Choroid plexus epithelial cell (primary cell): ENCODE results near the gene ARHGEF11.

Experiments
- DNase-seq: peaks from one replicate; pipeline ENCODE4 v3.0.0-alpha.2; 2010; ENCODE audit warnings: low read depth
- H3K4me3 ChIP-seq: 2 replicates; pipeline ENCODE4 v1.5.1; 2011; ENCODE audit warnings: low read depth, mild to moderate bottlenecking, control low read depth, low read length, moderate library complexity
- TF ChIP-seq, protein P1 (sequence below): conservative IDR thresholded peaks from 2 replicates; pipeline ENCODE4 v1.5.1; 2011; ENCODE audit warnings: low read depth, mild to moderate bottlenecking, control low read depth, inconsistent platforms, low read length, moderate library complexity

The ARHGEF11 gene, protein sequence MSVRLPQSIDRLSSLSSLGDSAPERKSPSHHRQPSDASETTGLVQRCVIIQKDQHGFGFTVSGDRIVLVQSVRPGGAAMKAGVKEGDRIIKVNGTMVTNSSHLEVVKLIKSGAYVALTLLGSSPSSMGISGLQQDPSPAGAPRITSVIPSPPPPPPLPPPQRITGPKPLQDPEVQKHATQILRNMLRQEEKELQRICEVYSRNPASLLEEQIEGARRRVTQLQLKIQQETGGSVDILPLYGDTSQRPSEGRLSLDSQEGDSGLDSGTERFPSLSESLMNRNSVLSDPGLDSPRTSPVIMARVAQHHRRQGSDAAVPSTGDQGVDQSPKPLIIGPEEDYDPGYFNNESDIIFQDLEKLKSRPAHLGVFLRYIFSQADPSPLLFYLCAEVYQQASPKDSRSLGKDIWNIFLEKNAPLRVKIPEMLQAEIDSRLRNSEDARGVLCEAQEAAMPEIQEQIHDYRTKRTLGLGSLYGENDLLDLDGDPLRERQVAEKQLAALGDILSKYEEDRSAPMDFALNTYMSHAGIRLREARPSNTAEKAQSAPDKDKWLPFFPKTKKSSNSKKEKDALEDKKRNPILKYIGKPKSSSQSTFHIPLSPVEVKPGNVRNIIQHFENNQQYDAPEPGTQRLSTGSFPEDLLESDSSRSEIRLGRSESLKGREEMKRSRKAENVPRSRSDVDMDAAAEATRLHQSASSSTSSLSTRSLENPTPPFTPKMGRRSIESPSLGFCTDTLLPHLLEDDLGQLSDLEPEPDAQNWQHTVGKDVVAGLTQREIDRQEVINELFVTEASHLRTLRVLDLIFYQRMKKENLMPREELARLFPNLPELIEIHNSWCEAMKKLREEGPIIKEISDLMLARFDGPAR (N-terminal part only)

GRCh38 chr1:157045250-157046218 lies at the start of gene ARHGEF11:
Gene ARHGEF11, minus strand, starts transcription at chr1:157045742. Its CDS starts 1,412 bp downstream, at chr1:157044330.
- DNase-seq: peak; percentile 88
- H3K4me3 ChIP-seq: peak within 1 kb of the TSS; percentile 75
- TF ChIP-seq, protein P1, sequence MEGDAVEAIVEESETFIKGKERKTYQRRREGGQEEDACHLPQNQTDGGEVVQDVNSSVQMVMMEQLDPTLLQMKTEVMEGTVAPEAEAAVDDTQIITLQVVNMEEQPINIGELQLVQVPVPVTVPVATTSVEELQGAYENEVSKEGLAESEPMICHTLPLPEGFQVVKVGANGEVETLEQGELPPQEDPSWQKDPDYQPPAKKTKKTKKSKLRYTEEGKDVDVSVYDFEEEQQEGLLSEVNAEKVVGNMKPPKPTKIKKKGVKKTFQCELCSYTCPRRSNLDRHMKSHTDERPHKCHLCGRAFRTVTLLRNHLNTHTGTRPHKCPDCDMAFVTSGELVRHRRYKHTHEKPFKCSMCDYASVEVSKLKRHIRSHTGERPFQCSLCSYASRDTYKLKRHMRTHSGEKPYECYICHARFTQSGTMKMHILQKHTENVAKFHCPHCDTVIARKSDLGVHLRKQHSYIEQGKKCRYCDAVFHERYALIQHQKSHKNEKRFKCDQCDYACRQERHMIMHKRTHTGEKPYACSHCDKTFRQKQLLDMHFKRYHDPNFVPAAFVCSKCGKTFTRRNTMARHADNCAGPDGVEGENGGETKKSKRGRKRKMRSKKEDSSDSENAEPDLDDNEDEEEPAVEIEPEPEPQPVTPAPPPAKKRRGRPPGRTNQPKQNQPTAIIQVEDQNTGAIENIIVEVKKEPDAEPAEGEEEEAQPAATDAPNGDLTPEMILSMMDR: no peak

DNA sequence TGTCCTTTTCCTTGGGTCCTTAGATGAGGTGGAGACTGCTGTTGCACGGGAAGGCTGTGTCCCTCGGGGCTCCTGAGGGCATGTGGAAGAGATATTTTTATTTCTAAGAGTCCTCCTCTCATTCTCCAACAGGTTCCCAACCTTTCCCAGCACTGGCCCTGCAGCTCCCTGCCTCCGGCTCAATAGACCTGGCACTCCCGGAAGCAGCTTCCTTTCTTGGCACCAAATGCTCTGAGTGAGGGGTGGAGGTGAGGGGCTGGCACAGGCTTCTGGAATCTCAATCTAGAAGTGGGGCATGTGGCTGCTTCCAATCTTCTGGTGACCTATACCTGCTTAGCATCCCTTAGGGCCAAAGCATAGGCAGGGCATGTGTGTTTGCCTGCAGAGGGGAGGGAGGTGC lies 49.5 kb upstream of the ARHGEF11 start:
- no peak overlapping the region for H3K4me3 ChIP-seq
- TF ChIP-seq, protein P1: no peak
- DNase-seq: no peak

GRCh38 chr1:157092831-157093230 lies 47.3 kb upstream of the ARHGEF11 start:
- H3K4me3 ChIP-seq: no peak overlapping the region
- DNase-seq: peak; percentile 69
- TF ChIP-seq, protein P1: no peak

DNA sequence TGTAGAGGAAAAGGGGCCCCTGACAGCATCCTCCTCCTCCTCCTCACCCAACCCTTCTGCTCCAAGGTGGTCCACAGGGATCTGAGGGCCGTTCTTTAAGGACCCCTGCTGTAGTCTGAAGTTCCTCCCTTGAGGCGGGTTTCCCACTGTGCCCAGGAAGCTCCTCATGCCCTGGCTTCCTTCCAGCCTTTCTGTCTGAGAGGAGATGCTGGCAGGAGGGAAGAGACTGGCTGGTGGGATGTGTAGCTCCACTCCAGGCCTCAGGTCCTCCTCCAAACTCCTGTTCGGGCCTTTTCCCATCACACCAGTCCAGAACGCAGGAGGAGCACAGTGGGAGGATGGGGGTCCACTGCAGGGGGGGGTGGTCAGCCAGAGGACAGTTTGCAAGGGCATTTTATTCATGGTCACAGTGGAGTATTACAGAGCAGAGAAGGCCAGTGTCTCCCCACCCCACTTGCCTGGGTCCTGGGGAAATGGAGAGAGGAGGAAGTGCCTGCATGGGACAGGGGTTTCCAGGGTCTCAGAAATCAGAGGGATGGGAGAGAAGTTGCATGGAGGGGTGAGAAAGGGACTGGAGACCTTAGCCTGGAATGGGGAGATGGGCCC lies 46.2 kb upstream of the ARHGEF11 start:
- no peak for DNase-seq
- TF ChIP-seq, protein P1: no peak
- H3K4me3 ChIP-seq: no peak overlapping the region

DNA sequence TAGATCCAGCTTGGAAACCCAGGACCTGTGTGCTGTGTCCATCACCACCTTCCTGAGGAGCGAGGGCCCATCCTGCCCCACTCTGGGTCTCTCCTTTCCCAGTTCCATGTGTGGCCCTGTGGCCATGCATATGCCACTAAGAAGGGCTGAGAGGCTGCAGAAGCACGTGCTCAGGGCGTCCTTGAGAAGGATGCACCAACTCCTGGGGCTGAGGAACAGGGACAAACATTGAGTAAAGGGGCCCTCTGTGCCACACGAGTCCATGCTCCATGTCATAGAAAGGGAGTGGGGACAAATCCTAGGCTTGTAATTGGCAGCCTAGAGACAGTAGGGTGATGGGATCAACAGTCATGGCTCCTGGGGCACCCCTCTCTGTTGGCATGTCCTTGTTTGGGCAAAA lies 45.6 kb upstream of the ARHGEF11 start:
- TF ChIP-seq, protein P1: no peak
- H3K4me3 ChIP-seq: no peak overlapping the region
- no peak for DNase-seq

GRCh38 chr1:157090771-157091170 lies 45.2 kb upstream of the ARHGEF11 start:
- DNase-seq: no peak
- TF ChIP-seq, protein P1: no peak
- H3K4me3 ChIP-seq: no peak overlapping the region
